ENCODE data around the gene CNTRL. TPM values are rescaled to one million over a fixed set of nuclear protein-coding genes. Genes with fewer than 3 reads are reported as not detected.

The CNTRL gene
- total and polyA plus RNA-seq, 2 donors (not counting 1 experiment from before 2014, with no cell fraction given): 40.0 to 146 TPM

GRCh38 chr9:121118266-121118665, 43.5 kb downstream of the CNTRL start:
- Histone ChIP-seq H3K4me2 (replicated peaks; ENCODE audit: low read depth, low read length, poor library complexity, severe bottlenecking) (no peak overlapping the region), H2AFZ (ENCODE audit: insufficient read depth, low read depth, low read length, poor library complexity, severe bottlenecking) (no peak overlapping the region), H3K4me3 (ENCODE audit: control extremely low read depth in 1 of 5, extremely low read depth in 1 of 5, insufficient read depth in 1 of 5, low read depth in 2 of 5, low read length in 4 of 5) (no peak overlapping the region), H3K9ac (ENCODE audit: low read length) (no peak overlapping the region), H3K36me3 (replicated peaks in 1 of 2; ENCODE audit: control extremely low read depth in 1 of 2, control insufficient read depth in 1 of 2, extremely low read depth in 1 of 2, insufficient read depth in 2 of 2, low read length in 1 of 2) (peaks cover 13 to 20% of the 10 kb centered on the region in 2 experiments), H4K20me1 (ENCODE audit: control insufficient read depth, insufficient read depth, low read length, poor library complexity, severe bottlenecking) (no peaks in the 10 kb centered on the region), H3K27ac (ENCODE audit: low read length in 2 of 2) (no peak overlapping the region), H3K9me3 (ENCODE audit: control extremely low read depth in 1 of 3, control insufficient read depth in 2 of 3, insufficient read depth in 1 of 3, low read length in 2 of 3) (no peaks in the 10 kb centered on the region), H3K4me1 (ENCODE audit: control insufficient read depth in 2 of 2, insufficient read depth in 2 of 2, low read length in 2 of 2) (peaks cover 8 to 13% of the 10 kb centered on the region in 2 donors), H3K27me3 (replicated peaks in 1 of 4; ENCODE audit: control extremely low read depth in 1 of 4, control insufficient read depth in 3 of 4, insufficient read depth in 4 of 4, low read length in 3 of 4) (no peaks in the 10 kb centered on the region), H3K79me2 (ENCODE audit: control insufficient read depth, insufficient read depth, low read length) (peaks cover 18% of the 10 kb centered on the region)
- no peaks in the 10 kb centered on the region for H3K9me3 Mint-ChIP-seq (ENCODE audit: insufficient read depth)
- H3K4me3 Mint-ChIP-seq: no peak overlapping the region
- WGBS (ENCODE audit: insufficient coverage): no CpG with 5 or more reads among the region's 2 CpGs
- H3K4me1 Mint-ChIP-seq: peaks cover 27% of the 10 kb centered on the region
- ChIA-PET POLR2A (no interaction called here), CTCF (interaction anchor here (0.7 kb wide), 1 partner anchor 8 kb away, joined by 3 read pairs; no protein-coding TSS in a partner anchor)
- intact Hi-C loops (cut with micrococcal nuclease): no loop called here
- no peak for TF ChIP-seq EZH2 (IDR thresholded peaks at IDR 0.05; ENCODE audit: borderline replicate concordance, insufficient read depth, low read depth, low read length, poor library complexity, severe bottlenecking)
- TF ChIP-seq CTCF (IDR thresholded peaks at IDR 0.05): no peak
- DNase-seq (no peak), ATAC-seq (ENCODE audit: low read depth) (no peak)
- no peak overlapping the region for H3K27ac Mint-ChIP-seq
- no peaks in the 10 kb centered on the region for H3K27me3 Mint-ChIP-seq

GRCh38 chr9:121120386-121120785, 45.6 kb downstream of the CNTRL start:
- Mint-ChIP-seq H3K27me3 (no peaks in the 10 kb centered on the region), H3K27ac (peak overlapping the region; percentile 27), H3K9me3 (ENCODE audit: insufficient read depth) (no peaks in the 10 kb centered on the region), H3K4me1 (peaks cover 38% of the 10 kb centered on the region), H3K4me3 (peak overlapping the region; percentile 10)
- H3K9me3 ChIP-seq (ENCODE audit: control extremely low read depth in 1 of 3, control insufficient read depth in 2 of 3, insufficient read depth in 1 of 3, low read length in 2 of 3): no peaks in the 10 kb centered on the region
- WGBS (ENCODE audit: insufficient coverage): no CpG with 5 or more reads among the region's 2 CpGs
- DNase-seq (no peak), ATAC-seq (ENCODE audit: low read depth) (no peak)
- no peak overlapping the region for H3K4me2 ChIP-seq (replicated peaks; ENCODE audit: low read depth, low read length, poor library complexity, severe bottlenecking)
- TF ChIP-seq EZH2 (IDR thresholded peaks at IDR 0.05; ENCODE audit: borderline replicate concordance, insufficient read depth, low read depth, low read length, poor library complexity, severe bottlenecking) (no peak), CTCF (IDR thresholded peaks at IDR 0.05) (no peak)
- H3K27me3 ChIP-seq (replicated peaks in 1 of 4; ENCODE audit: control extremely low read depth in 1 of 4, control insufficient read depth in 3 of 4, insufficient read depth in 4 of 4, low read length in 3 of 4): no peaks in the 10 kb centered on the region
- peaks cover 35% of the 10 kb centered on the region for H3K79me2 ChIP-seq (ENCODE audit: control insufficient read depth, insufficient read depth, low read length)
- H3K9ac ChIP-seq (ENCODE audit: low read length): no peak overlapping the region
- H3K36me3 ChIP-seq (replicated peaks in 1 of 2; ENCODE audit: control extremely low read depth in 1 of 2, control insufficient read depth in 1 of 2, extremely low read depth in 1 of 2, insufficient read depth in 2 of 2, low read length in 1 of 2): peaks cover 6 to 24% of the 10 kb centered on the region in 2 experiments
- H3K4me1 ChIP-seq (ENCODE audit: control insufficient read depth in 2 of 2, insufficient read depth in 2 of 2, low read length in 2 of 2): peaks cover 11 to 16% of the 10 kb centered on the region in 2 donors
- intact Hi-C loops (cut with micrococcal nuclease): loop anchor here (2.0 to 5.0 kb wide), 4 partner anchors 36 to 278 kb away; partner anchors contain the start of gene PSMD5
- ChIA-PET POLR2A (no interaction called here), CTCF (interaction anchor here (0.6 to 2.7 kb wide), 5 partner anchors 48 to 365 kb away, joined by 3 to 11 read pairs (median 6); no protein-coding TSS in a partner anchor)
- no peak overlapping the region for H3K4me3 ChIP-seq (ENCODE audit: control extremely low read depth in 1 of 5, extremely low read depth in 1 of 5, insufficient read depth in 1 of 5, low read depth in 2 of 5, low read length in 4 of 5)
- H4K20me1 ChIP-seq (ENCODE audit: control insufficient read depth, insufficient read depth, low read length, poor library complexity, severe bottlenecking): no peaks in the 10 kb centered on the region
- no peak overlapping the region for H2AFZ ChIP-seq (ENCODE audit: insufficient read depth, low read depth, low read length, poor library complexity, severe bottlenecking)
- peak overlapping the region in 1 of 2 donors; percentile 75 for H3K27ac ChIP-seq (ENCODE audit: low read length in 2 of 2)
